ENCODE results near the gene TMPRSS11A.

DNA sequence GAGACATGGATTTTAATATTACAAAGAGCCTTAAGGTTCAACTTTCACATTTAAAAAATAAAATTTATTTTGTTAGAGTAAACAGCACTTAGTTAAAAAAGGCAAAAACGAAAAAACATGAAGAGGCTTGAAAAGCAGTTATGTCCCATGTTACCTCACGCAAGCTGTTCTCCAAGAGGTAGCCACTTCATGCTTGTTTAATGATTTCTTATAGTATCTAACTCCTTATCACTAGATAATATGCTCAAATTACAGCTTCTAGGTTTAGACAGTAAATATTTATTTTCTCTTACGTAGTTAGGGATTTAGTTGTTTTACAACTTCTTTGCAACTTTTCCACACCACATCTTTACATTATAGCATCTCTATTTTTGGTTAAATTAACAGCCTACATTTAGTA lies 51.7 kb downstream of the TMPRSS11A start:
- TF ChIP-seq, protein P1, sequence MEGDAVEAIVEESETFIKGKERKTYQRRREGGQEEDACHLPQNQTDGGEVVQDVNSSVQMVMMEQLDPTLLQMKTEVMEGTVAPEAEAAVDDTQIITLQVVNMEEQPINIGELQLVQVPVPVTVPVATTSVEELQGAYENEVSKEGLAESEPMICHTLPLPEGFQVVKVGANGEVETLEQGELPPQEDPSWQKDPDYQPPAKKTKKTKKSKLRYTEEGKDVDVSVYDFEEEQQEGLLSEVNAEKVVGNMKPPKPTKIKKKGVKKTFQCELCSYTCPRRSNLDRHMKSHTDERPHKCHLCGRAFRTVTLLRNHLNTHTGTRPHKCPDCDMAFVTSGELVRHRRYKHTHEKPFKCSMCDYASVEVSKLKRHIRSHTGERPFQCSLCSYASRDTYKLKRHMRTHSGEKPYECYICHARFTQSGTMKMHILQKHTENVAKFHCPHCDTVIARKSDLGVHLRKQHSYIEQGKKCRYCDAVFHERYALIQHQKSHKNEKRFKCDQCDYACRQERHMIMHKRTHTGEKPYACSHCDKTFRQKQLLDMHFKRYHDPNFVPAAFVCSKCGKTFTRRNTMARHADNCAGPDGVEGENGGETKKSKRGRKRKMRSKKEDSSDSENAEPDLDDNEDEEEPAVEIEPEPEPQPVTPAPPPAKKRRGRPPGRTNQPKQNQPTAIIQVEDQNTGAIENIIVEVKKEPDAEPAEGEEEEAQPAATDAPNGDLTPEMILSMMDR (IDR thresholded peaks at IDR 0.05 in 4 of 5, conservative IDR thresholded peaks at IDR 0.05 in 1 of 5): no peak
- no peak for TF ChIP-seq POLR2A (IDR thresholded peaks at IDR 0.05)

Data from gastrocnemius medialis (tissue), 4 donors.